Adrenal gland (tissue), 12 donors: ENCODE measurements around the gene ARHGAP27. TPM values are rescaled to one million over a fixed set of nuclear protein-coding genes. Genes with fewer than 3 reads are reported as not detected.

Experiments used
- DNase-seq, 7 donors: peaks; one replicate each; pipeline ENCODE4 v3.0.0-alpha.2; 2019 to 2020
- H3K27ac ChIP-seq, 5 donors: fragments of 200-600 bp; sonication (generic) in 4 of 5; 1 replicate in 3 of 5; 2 replicates in 2 of 5; pipeline versions ENCODE4 v1.5.1 to v1.8.0; 2016 to 2020; ENCODE audit warnings: mild to moderate bottlenecking in 1 of 5
- H3K27me3 ChIP-seq: fragments of 200-600 bp; 2 replicates; pipeline ENCODE4 v1.8.0; 2021
- H3K36me3 ChIP-seq, 2 donors: fragments of 200-600 bp; replicated peaks in 1 of 2; 1 replicate in 1 of 2; 2 replicates in 1 of 2; pipeline versions ENCODE4 v1.5.1 to v1.8.0; 2018 to 2022
- H3K4me1 ChIP-seq, 2 donors: fragments of 200-600 bp; replicated peaks in 1 of 2; 1 replicate in 1 of 2; 2 replicates in 1 of 2; pipeline versions ENCODE4 v1.5.1 to v1.8.0; 2018 to 2021
- H3K4me3 ChIP-seq, 4 donors: fragments of 200-600 bp; sonication (generic) in 3 of 4; one replicate each; pipeline ENCODE4 v1.5.1; 2016 to 2018
- H3K9me3 ChIP-seq, 3 donors: fragments of 200-600 bp; sonication (generic) in 1 of 3; replicated peaks in 1 of 3; 1 replicate in 2 of 3; 2 replicates in 1 of 3; pipeline versions ENCODE4 v1.5.1 to v1.8.0; 2016 to 2021
- CTCF ChIP-seq, 6 experiments: fragments of 450-650 bp in 4 of 6; fragments of 200-600 bp in 2 of 6; sonication (generic) in 1 of 6; IDR thresholded peaks; 1 replicate in 5 of 6; 2 replicates in 1 of 6; pipeline versions ENCODE4 v1.5.1 to v1.8.0; 2016 to 2021; ENCODE audit warnings: antibody characterized with exemption in 6 of 6, mild to moderate bottlenecking in 2 of 6, moderate library complexity in 1 of 6
- POLR2A ChIP-seq, 2 donors: fragments of 450-650 bp; IDR thresholded peaks; one replicate each; pipeline ENCODE4 v1.6.1; 2017; ENCODE audit warnings: antibody characterized with exemption in 2 of 2, mild to moderate bottlenecking in 2 of 2, moderate library complexity in 1 of 2
- WGBS, 4 donors: extraction: QIAGEN DNeasy Blood & Tissue Kit in 2 of 4; methylation state at CpG; one replicate each; pipeline versions ENCODE4 v1.1.5 to v1.1.7; 2013 to 2017; 5-methylcytosine and 5-hydroxymethylcytosine counted together
- intact Hi-C, 2 donors: fragments of 100-400 bp; cut with DNase I; formaldehyde crosslinking; loops; one replicate each; pipeline versions ENCODE4 v1.14.1 to v1.15.0; 2022 to 2023
- polyA plus RNA-seq, 3 donors: library from polyadenylated mRNA; stranded (reverse); fragments of 200-250 nt in 2 of 3; fragments of 350-450 nt in 1 of 3; fragmentation: Illumina TruSeq in 1 of 3; extraction: RNeasy Lipid Tissue Mini Kit (QIAGEN cat#74804) in 1 of 3; gene quantifications; one replicate each; pipeline ENCODE4 v1.2.3, GENCODE V29; 2013 to 2014
- total RNA-seq, 9 donors: library from RNA; depleted of rRNA in 4 of 9; stranded (reverse); fragments of >200 nt in 4 of 9; fragments of 120-200 nt in 1 of 9; fragmentation: NEBNext Ultra II Directional in 1 of 9; extraction: Animal tissue kit (Norgen Biotek cat#: 25700) in 1 of 9; gene quantifications; one replicate each; pipeline versions ENCODE4 v1.1.0 to v1.2.4, GENCODE V29; 2013 to 2023
- donor health status: healthy with polysubstance abuse.
- donor health status: Bipolar disorder and iron deficiency.
- donor health status: DM: yes; HTN: yes; CAD: no.
- donor health status: DM: no; HTN: no; CAD: no.
- donor health status: DM: no; HTN: no; CAD: no.
- donor health status: DM: yes; HTN: yes; CAD: no.

ARHGAP27 gene
- total and polyA plus RNA-seq, 12 donors = 2.8 to 40.2 (median 17.7) TPM

- Histone ChIP-seq H3K27me3 (peaks cover under 1% of the 10 kb centered on the region), H3K36me3 (no peaks in the 10 kb centered on the region), H3K4me3 (no peak overlapping the region), H3K27ac (no peak overlapping the region), H3K4me1 (peaks cover 4 to 14% of the 10 kb centered on the region in 2 donors), H3K9me3 (no peaks in the 10 kb centered on the region)
- 89 to 96% (median 93%) methylated on average over 6 of the region's 6 CpGs for WGBS, 4 donors
- no peak for TF ChIP-seq CTCF (IDR thresholded peaks at IDR 0.05)
- no peak for TF ChIP-seq POLR2A (IDR thresholded peaks at IDR 0.05)
- no peak for DNase-seq
- intact Hi-C loops = no loop called here
Observed at GRCh38 chr17:45424769-45425124, 7.9 kb downstream of the ARHGAP27 start.

GRCh38 chr17:45423975-45424335 is 8.7 kb downstream of the ARHGAP27 start:
- H3K36me3 ChIP-seq = no peaks in the 10 kb centered on the region
- no peak overlapping the region for H3K27ac ChIP-seq
- H3K4me3 ChIP-seq = no peak overlapping the region
- no peaks in the 10 kb centered on the region for H3K27me3 ChIP-seq
- intact Hi-C loops = no loop called here
- DNase-seq = no peak
- peaks cover 4 to 10% of the 10 kb centered on the region in 2 donors for H3K4me1 ChIP-seq
- H3K9me3 ChIP-seq = no peaks in the 10 kb centered on the region
- TF ChIP-seq POLR2A (IDR thresholded peaks at IDR 0.05) = no peak
- TF ChIP-seq CTCF (IDR thresholded peaks at IDR 0.05) = no peak
- 67 to 100% (median 88%) methylated on average over 1 of the region's 1 CpG for WGBS, 4 donors

GRCh38 chr17:45423304-45423974 is 9.2 kb downstream of the ARHGAP27 start:
- TF ChIP-seq POLR2A (IDR thresholded peaks at IDR 0.05) (no peak), CTCF (IDR thresholded peaks at IDR 0.05) (no peak)
- no peaks in the 10 kb centered on the region for H3K9me3 ChIP-seq
- no peaks in the 10 kb centered on the region for H3K36me3 ChIP-seq
- peaks cover 4 to 7% of the 10 kb centered on the region in 2 donors for H3K4me1 ChIP-seq
- intact Hi-C loops = no loop called here
- H3K27ac ChIP-seq = no peak overlapping the region
- DNase-seq = no peak
- WGBS, 4 donors = 66 to 88% (median 73%) methylated on average over 8 of the region's 8 CpGs
- no peak overlapping the region for H3K4me3 ChIP-seq
- H3K27me3 ChIP-seq = no peaks in the 10 kb centered on the region

GRCh38 chr17:45414990-45415881 is 17.4 kb downstream of the ARHGAP27 start:
- no peaks in the 10 kb centered on the region for H3K27me3 ChIP-seq
- H3K4me3 ChIP-seq = no peak overlapping the region
- no peak overlapping the region for H3K27ac ChIP-seq
- DNase-seq = no peak
- TF ChIP-seq CTCF (IDR thresholded peaks at IDR 0.05) (no peak), POLR2A (IDR thresholded peaks at IDR 0.05) (no peak)
- intact Hi-C loops = no loop called here
- no peaks in the 10 kb centered on the region for H3K4me1 ChIP-seq
- H3K36me3 ChIP-seq = no peaks in the 10 kb centered on the region
- WGBS, 4 donors = 83 to 90% (median 87%) methylated on average over 10 of the region's 10 CpGs
- no peaks in the 10 kb centered on the region for H3K9me3 ChIP-seq
